ENCODE data around the gene KLHL17.

Gene KLHL17

GRCh38 chr1:978069-978834 lies 17.9 kb downstream of the KLHL17 start:
- no peak overlapping the region for H3K4me3 ChIP-seq (ENCODE audit: control insufficient read depth, low read depth, low read length)
- TF ChIP-seq, protein P1, sequence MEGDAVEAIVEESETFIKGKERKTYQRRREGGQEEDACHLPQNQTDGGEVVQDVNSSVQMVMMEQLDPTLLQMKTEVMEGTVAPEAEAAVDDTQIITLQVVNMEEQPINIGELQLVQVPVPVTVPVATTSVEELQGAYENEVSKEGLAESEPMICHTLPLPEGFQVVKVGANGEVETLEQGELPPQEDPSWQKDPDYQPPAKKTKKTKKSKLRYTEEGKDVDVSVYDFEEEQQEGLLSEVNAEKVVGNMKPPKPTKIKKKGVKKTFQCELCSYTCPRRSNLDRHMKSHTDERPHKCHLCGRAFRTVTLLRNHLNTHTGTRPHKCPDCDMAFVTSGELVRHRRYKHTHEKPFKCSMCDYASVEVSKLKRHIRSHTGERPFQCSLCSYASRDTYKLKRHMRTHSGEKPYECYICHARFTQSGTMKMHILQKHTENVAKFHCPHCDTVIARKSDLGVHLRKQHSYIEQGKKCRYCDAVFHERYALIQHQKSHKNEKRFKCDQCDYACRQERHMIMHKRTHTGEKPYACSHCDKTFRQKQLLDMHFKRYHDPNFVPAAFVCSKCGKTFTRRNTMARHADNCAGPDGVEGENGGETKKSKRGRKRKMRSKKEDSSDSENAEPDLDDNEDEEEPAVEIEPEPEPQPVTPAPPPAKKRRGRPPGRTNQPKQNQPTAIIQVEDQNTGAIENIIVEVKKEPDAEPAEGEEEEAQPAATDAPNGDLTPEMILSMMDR (conservative IDR thresholded peaks at IDR 0.05; ENCODE audit: control insufficient read depth, insufficient read depth, low read depth, low read length): no peak
- DNase-seq (ENCODE audit: low read depth): no peak

- no peak overlapping the region for H3K4me3 ChIP-seq (ENCODE audit: control insufficient read depth, low read depth, low read length)
- DNase-seq (ENCODE audit: low read depth): no peak
- TF ChIP-seq, protein P1 (conservative IDR thresholded peaks at IDR 0.05; ENCODE audit: control insufficient read depth, insufficient read depth, low read depth, low read length): no peak
These were observed 18.7 kb downstream of the KLHL17 start for GRCh38 chr1:978835-979743.

GRCh38 chr1:979744-980072 lies 19.3 kb downstream of the KLHL17 start:
- TF ChIP-seq, protein P1 (conservative IDR thresholded peaks at IDR 0.05; ENCODE audit: control insufficient read depth, insufficient read depth, low read depth, low read length): no peak
- no peak overlapping the region for H3K4me3 ChIP-seq (ENCODE audit: control insufficient read depth, low read depth, low read length)
- DNase-seq (ENCODE audit: low read depth): no peak

DNA sequence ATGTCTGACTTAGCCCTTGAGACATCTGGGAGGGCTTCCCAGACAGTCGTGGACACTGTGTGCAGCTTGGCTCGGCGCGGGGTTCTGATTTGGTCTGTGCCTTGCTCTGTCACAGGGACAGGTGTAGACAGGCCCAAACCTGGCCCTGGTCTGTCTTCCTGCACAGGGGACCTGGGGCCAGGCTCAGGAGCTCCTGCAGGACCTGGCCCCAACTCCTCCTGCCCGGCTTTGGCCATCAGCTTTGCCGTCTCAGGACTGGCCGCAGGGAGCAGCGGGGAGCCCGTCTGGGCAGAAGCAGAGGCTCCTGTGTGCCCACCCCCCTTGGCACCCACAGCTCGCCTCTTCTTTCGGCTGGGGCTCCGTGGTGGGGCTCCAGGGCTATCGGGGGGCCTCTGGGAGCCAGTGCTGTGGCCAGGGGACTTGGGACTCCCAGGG lies 19.8 kb downstream of the KLHL17 start:
- TF ChIP-seq, protein P1 (conservative IDR thresholded peaks at IDR 0.05; ENCODE audit: control insufficient read depth, insufficient read depth, low read depth, low read length): no peak
- H3K4me3 ChIP-seq (ENCODE audit: control insufficient read depth, low read depth, low read length): no peak overlapping the region
- no peak for DNase-seq (ENCODE audit: low read depth)

DNA sequence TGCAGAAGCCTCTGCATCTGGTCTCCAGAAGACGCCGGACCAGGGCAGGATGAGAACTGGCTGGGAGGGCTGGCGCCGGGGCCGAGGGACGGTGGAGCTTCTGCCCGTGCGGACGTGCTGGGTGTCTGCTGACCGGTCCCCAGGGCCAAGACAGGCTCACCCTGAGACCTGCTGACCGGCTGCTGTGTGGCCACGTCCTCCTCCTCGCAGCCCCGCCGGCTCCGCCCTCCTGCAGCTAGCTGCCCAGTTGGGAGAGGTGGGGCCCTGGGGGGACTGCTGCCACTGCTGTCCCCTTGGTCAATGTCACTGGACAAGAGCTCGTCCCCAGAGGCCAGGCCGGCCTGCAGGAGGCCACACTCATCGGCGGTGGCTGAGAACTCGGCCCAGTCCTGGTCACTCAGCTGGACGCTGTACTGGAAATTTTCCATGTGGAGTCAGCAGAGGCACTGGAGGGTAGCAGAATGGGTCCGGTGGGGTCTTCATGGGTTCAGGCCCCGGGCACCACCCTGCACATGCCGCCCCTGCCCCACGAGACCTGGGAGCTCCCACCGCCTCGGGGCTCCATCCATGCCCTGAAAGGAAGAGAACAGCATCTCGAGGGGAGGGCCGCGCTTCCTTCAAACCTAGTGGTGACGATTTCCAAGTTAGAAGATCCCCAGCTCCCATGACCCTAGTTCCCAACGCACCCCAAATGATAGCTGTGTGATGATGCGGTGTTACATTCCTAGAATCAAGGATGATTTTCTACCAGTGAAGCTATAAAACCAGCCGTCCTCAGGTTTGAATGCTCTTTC lies 20.4 kb downstream of the KLHL17 start:
- TF ChIP-seq, protein P1 (conservative IDR thresholded peaks at IDR 0.05; ENCODE audit: control insufficient read depth, insufficient read depth, low read depth, low read length): no peak
- H3K4me3 ChIP-seq (ENCODE audit: control insufficient read depth, low read depth, low read length): no peak overlapping the region
- no peak for DNase-seq (ENCODE audit: low read depth)

GRCh38 chr1:981491-981954 lies 21.1 kb downstream of the KLHL17 start:
- DNase-seq (ENCODE audit: low read depth): no peak
- TF ChIP-seq, protein P1 (conservative IDR thresholded peaks at IDR 0.05; ENCODE audit: control insufficient read depth, insufficient read depth, low read depth, low read length): no peak
- H3K4me3 ChIP-seq (ENCODE audit: control insufficient read depth, low read depth, low read length): no peak overlapping the region

Data from fibroblast of mammary gland (primary cell).